Lung (tissue), 12 donors: ENCODE measurements around the gene ZNF148. TPM values are rescaled to one million over a fixed set of nuclear protein-coding genes. Genes with fewer than 3 reads are reported as not detected.

ENCODE experiments used
- ATAC-seq: fragments of 200-7000 bp; cut with Tn5 transposase; one replicate; pipeline ENCODE4 v1.9.1; 2020; ENCODE audit warnings: moderate number of reproducible peaks; ENCODE audit not compliant: insufficient read depth, low FRiP score
- DNase-seq, 3 donors: peaks; one replicate each; pipeline ENCODE4 v3.0.0-alpha.2; 2013 to 2017
- H3K27ac ChIP-seq, 2 donors: one replicate each; pipeline ENCODE4 v1.5.1; 2013; ENCODE audit warnings: mild to moderate bottlenecking in 2 of 2, moderate library complexity in 2 of 2, control low read depth in 1 of 2, inconsistent platforms in 1 of 2, low read depth in 1 of 2, low read length in 1 of 2
- H3K27me3 ChIP-seq, 3 donors: one replicate each; pipeline ENCODE4 v1.5.1; 2013; ENCODE audit warnings: low read length in 2 of 3; ENCODE audit not compliant: control insufficient read depth in 3 of 3, insufficient read depth in 3 of 3
- H3K36me3 ChIP-seq, 4 donors: one replicate each; pipeline ENCODE4 v1.5.1; 2013; ENCODE audit warnings: low read length in 4 of 4, mild to moderate bottlenecking in 1 of 4, moderate library complexity in 1 of 4; ENCODE audit not compliant: control insufficient read depth in 4 of 4, insufficient read depth in 4 of 4
- H3K4me1 ChIP-seq, 5 donors: one replicate each; pipeline ENCODE4 v1.5.1; 2013; ENCODE audit warnings: low read length in 5 of 5, mild to moderate bottlenecking in 2 of 5, moderate library complexity in 1 of 5; ENCODE audit not compliant: control insufficient read depth in 5 of 5, insufficient read depth in 5 of 5
- H3K4me3 ChIP-seq: one replicate; pipeline ENCODE4 v1.5.1; 2013; ENCODE audit warnings: mild to moderate bottlenecking, control low read depth, moderate library complexity
- H3K9ac ChIP-seq, 2 donors: one replicate each; pipeline ENCODE4 v1.5.1; 2013; ENCODE audit warnings: low read length in 2 of 2, control low read depth in 1 of 2; ENCODE audit not compliant: insufficient read depth in 1 of 2
- H3K9me3 ChIP-seq, 4 donors: one replicate each; pipeline ENCODE4 v1.5.1; 2013; ENCODE audit warnings: low read length in 3 of 4, mild to moderate bottlenecking in 1 of 4, moderate library complexity in 1 of 4; ENCODE audit not compliant: control insufficient read depth in 4 of 4, insufficient read depth in 3 of 4
- CTCF ChIP-seq: IDR thresholded peaks from 2 replicates; pipeline ENCODE4 v1.5.1; 2012; ENCODE audit warnings: mild to moderate bottlenecking; ENCODE audit errors: control extremely low read depth, extremely low read depth
- WGBS, 2 donors: extraction: QIAGEN DNeasy Blood & Tissue Kit; methylation state at CpG; one replicate each; pipeline ENCODE4 v1.1.7; 2013; 5-methylcytosine and 5-hydroxymethylcytosine counted together
- polyA plus RNA-seq, 2 donors: library from polyadenylated mRNA; stranded (reverse); fragments of 200-250 nt; gene quantifications; one replicate each; pipeline ENCODE4 v1.2.1, GENCODE V29; 2013
- total RNA-seq, 2 donors: library from RNA; depleted of rRNA in 1 of 2; stranded (reverse); fragments of >200 nt in 1 of 2; gene quantifications; one replicate each; pipeline ENCODE4 v1.2.1, GENCODE V29; 2014 to 2021
- donor health status: control.
- donor health status: control.
- donor health status: Bipolar disorder and iron deficiency.
- donor health status: healthy.
- donor health status: DM: yes; HTN: yes; CAD: no.

Gene ZNF148
- total and polyA plus RNA-seq, 4 donors: 3.5 to 46.2 (median 20.4) TPM

- H3K4me1 ChIP-seq: peaks cover 0 to 15% (median 5%) of the 10 kb centered on the region in 5 donors
- no peak overlapping the region for H3K27ac ChIP-seq
- no peak overlapping the region for H3K9ac ChIP-seq
- no peak for TF ChIP-seq CTCF
- no peak for ATAC-seq
- H3K36me3 ChIP-seq: peaks cover 0 to 2% (median 0%) of the 10 kb centered on the region in 4 donors
- WGBS, 2 donors: 88 to 90% methylated on average over 7 of the region's 7 CpGs
- H3K27me3 ChIP-seq: no peaks in the 10 kb centered on the region
- no peak for DNase-seq
- H3K4me3 ChIP-seq: no peak overlapping the region
- H3K9me3 ChIP-seq: no peaks in the 10 kb centered on the region
Observed at GRCh38 chr3:125194061-125194848, 180.9 kb downstream of the ZNF148 start.

GRCh38 chr3:125192190-125193035 lies 182.7 kb downstream of the ZNF148 start:
- no peaks in the 10 kb centered on the region for H3K27me3 ChIP-seq
- no peak for ATAC-seq
- WGBS, 2 donors: 66 to 77% methylated on average over 12 of the region's 12 CpGs
- H3K9me3 ChIP-seq: no peaks in the 10 kb centered on the region
- DNase-seq: no peak
- H3K4me3 ChIP-seq: no peak overlapping the region
- H3K4me1 ChIP-seq: peaks cover 0 to 15% (median 5%) of the 10 kb centered on the region in 5 donors
- H3K27ac ChIP-seq: no peak overlapping the region
- TF ChIP-seq CTCF: no peak
- H3K9ac ChIP-seq: no peak overlapping the region
- H3K36me3 ChIP-seq: peaks cover 0 to 2% (median 0%) of the 10 kb centered on the region in 4 donors

- 68 to 71% methylated on average over 7 of the region's 7 CpGs for WGBS, 2 donors
- ATAC-seq (no peak), DNase-seq (no peak)
- Histone ChIP-seq H3K27ac (no peak overlapping the region), H3K9me3 (no peaks in the 10 kb centered on the region), H3K27me3 (no peaks in the 10 kb centered on the region), H3K9ac (no peak overlapping the region), H3K4me3 (no peak overlapping the region), H3K4me1 (peaks cover 0 to 15% (median 5%) of the 10 kb centered on the region in 5 donors), H3K36me3 (peaks cover 0 to 2% (median 0%) of the 10 kb centered on the region in 4 donors)
- TF ChIP-seq CTCF: no peak
Observed at GRCh38 chr3:125191730-125192129, 183.4 kb downstream of the ZNF148 start.
